Caco-2 (cell line): ENCODE measurements around the gene VTI1A. TPM values are rescaled to one million over a fixed set of nuclear protein-coding genes. Genes with fewer than 3 reads are reported as not detected.

Experiments
- BruUV-seq: library from RNA; stranded (reverse); fragments of 400-500 nt; replicated peaks from 2 replicates; lab custom pipeline; 2021; lab: Mats Ljungman, UMichigan
- CTCF ChIA-PET: fragments of 300-600 bp; sonication (Branson Sonifier 250); formaldehyde crosslinking; loops from one replicate; lab custom pipeline; 2022; ENCODE audit warnings: antibody characterized with exemption; lab: Charles Lee
- POLR2A ChIA-PET: fragments of 300-600 bp; sonication (Branson Sonifier 250); formaldehyde crosslinking; loops from one replicate; lab custom pipeline; 2022; ENCODE audit warnings: antibody characterized with exemption; lab: Charles Lee
- DNase-seq, 2 experiments: peaks; one replicate each; pipeline versions ENCODE4 v3.0.0 to v3.0.0-alpha.2; 2020 to 2022
- H3K27me3 ChIP-seq: replicated peaks from 2 replicates; pipeline ENCODE4 v1.6.0; 2011; ENCODE audit warnings: low read length; ENCODE audit not compliant: control insufficient read depth, insufficient read depth
- H3K36me3 ChIP-seq: 2 replicates; pipeline ENCODE4 v1.5.1; 2011; ENCODE audit warnings: low read length; ENCODE audit not compliant: control insufficient read depth, insufficient read depth
- H3K4me1 ChIP-seq: fragments of 250-450 bp; sonication (Bioruptor Pico); 2 replicates; pipeline ENCODE4 v1.5.1; 2020; ENCODE audit warnings: mild to moderate bottlenecking
- H3K4me3 ChIP-seq: 2 replicates; pipeline ENCODE4 v1.5.1; 2011; ENCODE audit warnings: low read depth, mild to moderate bottlenecking, control low read depth, low read length
- H3K9me3 ChIP-seq: fragments of 250-450 bp; sonication (Bioruptor Pico); 2 replicates; pipeline ENCODE4 v1.5.1; 2020; ENCODE audit warnings: mild to moderate bottlenecking, moderate library complexity
- H3K27ac Mint-ChIP-seq: one replicate; pipeline ENCODE4 v1.8.0; 2022; ENCODE audit warnings: mixed read lengths; ENCODE audit not compliant: unreplicated experiment
- H3K27me3 Mint-ChIP-seq: one replicate; pipeline ENCODE4 v1.8.0; 2022; ENCODE audit warnings: mixed read lengths; ENCODE audit not compliant: insufficient read depth, unreplicated experiment
- H3K36me3 Mint-ChIP-seq: one replicate; pipeline ENCODE4 v1.8.0; 2022; ENCODE audit warnings: mild to moderate bottlenecking, mixed read lengths; ENCODE audit not compliant: insufficient read depth, unreplicated experiment
- H3K4me1 Mint-ChIP-seq: one replicate; pipeline ENCODE4 v1.8.0; 2022; ENCODE audit warnings: low read depth, mixed read lengths; ENCODE audit not compliant: unreplicated experiment
- H3K4me3 Mint-ChIP-seq: one replicate; pipeline ENCODE4 v1.8.0; 2022; ENCODE audit warnings: mild to moderate bottlenecking, moderate library complexity, mixed read lengths; ENCODE audit not compliant: unreplicated experiment
- H3K9me3 Mint-ChIP-seq: one replicate; pipeline ENCODE4 v1.8.0; 2022; ENCODE audit warnings: mixed read lengths; ENCODE audit not compliant: unreplicated experiment
- intact Hi-C: fragments of 100-400 bp; cut with micrococcal nuclease; formaldehyde crosslinking; loops from one replicate; pipeline ENCODE4 v1.10.0; 2022; ENCODE audit not compliant: unreplicated experiment
- total RNA-seq: library from RNA; stranded (reverse); gene quantifications from 2 replicates; pipeline ENCODE4 v1.2.3, GENCODE V29; 2022
- TF ChIP-seq, protein P1 (sequence below), 2 experiments: fragments of 200-600 bp in 1 of 2; IDR thresholded peaks; 1 replicate in 1 of 2; 2 replicates in 1 of 2; pipeline versions ENCODE4 v1.5.1 to v1.8.0; 2011 to 2022; ENCODE audit warnings: antibody characterized with exemption in 1 of 2, control low read depth in 1 of 2, inconsistent platforms in 1 of 2, low read depth in 1 of 2, low read length in 1 of 2, mild to moderate bottlenecking in 1 of 2, moderate library complexity in 1 of 2; ENCODE audit not compliant: insufficient read depth in 1 of 2, severe bottlenecking in 1 of 2, unreplicated experiment in 1 of 2

The VTI1A gene
- total RNA-seq, 1 experiment from 2014 or later, result 45.6 TPM

DNA sequence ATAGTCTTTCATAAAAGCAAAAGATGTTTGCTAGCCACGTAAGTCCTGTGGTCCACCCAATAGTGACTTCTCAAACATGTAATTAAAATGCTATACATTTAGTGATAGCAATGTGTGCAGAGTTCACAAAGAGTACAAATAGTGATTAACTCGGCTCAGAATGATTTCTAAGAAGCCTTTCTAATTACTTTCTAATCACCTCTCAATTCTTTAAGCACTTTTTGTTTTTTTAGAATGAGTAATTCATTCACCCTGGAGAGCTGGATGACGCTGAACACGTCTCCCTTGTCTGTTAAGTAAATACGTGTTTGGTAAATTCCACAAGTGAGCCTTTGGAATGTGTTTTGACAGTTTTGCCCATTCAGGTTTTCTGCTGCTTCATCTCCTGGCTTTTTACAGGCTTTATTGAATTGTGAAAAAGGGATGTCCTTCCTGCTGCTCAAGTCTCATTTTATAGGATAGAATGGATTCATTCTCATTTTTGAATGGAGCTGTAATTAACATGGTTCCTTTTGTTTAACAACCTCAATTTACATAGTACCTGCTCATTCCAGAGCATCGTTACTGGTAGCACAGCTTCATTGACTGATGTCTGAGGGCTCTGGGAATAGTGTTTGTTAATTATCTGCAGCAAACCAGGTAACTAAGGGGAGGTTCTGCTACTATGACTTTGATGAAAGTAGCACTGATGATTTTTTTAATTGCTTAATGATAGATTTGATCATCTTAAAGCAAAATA lies 212.1 kb downstream of the VTI1A start:
- H3K27ac Mint-ChIP-seq, result peak overlapping the region; percentile 80
- peak in 1 of 2 experiments; percentile 43 for DNase-seq
- Histone ChIP-seq H3K4me3 (no peak overlapping the region), H3K4me1 (peaks cover 14% of the 10 kb centered on the region), H3K27me3 (no peaks in the 10 kb centered on the region), H3K36me3 (no peaks in the 10 kb centered on the region; the same call in 1 of the 2 replicates), H3K9me3 (no peaks in the 10 kb centered on the region; the same call in 1 of the 2 replicates)
- intact Hi-C loops, result loop anchor here (1.0 to 5.0 kb wide), 2 partner anchors 19 to 468 kb away; no protein-coding TSS in a partner anchor
- POLR2A ChIA-PET, result no interaction called here
- peaks cover 20% of the 10 kb centered on the region for H3K4me1 Mint-ChIP-seq
- TF ChIP-seq, protein P1, sequence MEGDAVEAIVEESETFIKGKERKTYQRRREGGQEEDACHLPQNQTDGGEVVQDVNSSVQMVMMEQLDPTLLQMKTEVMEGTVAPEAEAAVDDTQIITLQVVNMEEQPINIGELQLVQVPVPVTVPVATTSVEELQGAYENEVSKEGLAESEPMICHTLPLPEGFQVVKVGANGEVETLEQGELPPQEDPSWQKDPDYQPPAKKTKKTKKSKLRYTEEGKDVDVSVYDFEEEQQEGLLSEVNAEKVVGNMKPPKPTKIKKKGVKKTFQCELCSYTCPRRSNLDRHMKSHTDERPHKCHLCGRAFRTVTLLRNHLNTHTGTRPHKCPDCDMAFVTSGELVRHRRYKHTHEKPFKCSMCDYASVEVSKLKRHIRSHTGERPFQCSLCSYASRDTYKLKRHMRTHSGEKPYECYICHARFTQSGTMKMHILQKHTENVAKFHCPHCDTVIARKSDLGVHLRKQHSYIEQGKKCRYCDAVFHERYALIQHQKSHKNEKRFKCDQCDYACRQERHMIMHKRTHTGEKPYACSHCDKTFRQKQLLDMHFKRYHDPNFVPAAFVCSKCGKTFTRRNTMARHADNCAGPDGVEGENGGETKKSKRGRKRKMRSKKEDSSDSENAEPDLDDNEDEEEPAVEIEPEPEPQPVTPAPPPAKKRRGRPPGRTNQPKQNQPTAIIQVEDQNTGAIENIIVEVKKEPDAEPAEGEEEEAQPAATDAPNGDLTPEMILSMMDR (IDR thresholded peaks at IDR 0.05; ENCODE audit: insufficient read depth in 1 of 2, low read depth in 1 of 2, low read length in 1 of 2, severe bottlenecking in 1 of 2, unreplicated experiment in 1 of 2), result no peak
- no peak overlapping the region for H3K4me3 Mint-ChIP-seq
- H3K36me3 Mint-ChIP-seq, result no peaks in the 10 kb centered on the region
- no peaks in the 10 kb centered on the region for H3K9me3 Mint-ChIP-seq
- no TSS peak for BruUV-seq
- H3K27me3 Mint-ChIP-seq, result no peaks in the 10 kb centered on the region
- CTCF ChIA-PET, result no interaction called here

DNA sequence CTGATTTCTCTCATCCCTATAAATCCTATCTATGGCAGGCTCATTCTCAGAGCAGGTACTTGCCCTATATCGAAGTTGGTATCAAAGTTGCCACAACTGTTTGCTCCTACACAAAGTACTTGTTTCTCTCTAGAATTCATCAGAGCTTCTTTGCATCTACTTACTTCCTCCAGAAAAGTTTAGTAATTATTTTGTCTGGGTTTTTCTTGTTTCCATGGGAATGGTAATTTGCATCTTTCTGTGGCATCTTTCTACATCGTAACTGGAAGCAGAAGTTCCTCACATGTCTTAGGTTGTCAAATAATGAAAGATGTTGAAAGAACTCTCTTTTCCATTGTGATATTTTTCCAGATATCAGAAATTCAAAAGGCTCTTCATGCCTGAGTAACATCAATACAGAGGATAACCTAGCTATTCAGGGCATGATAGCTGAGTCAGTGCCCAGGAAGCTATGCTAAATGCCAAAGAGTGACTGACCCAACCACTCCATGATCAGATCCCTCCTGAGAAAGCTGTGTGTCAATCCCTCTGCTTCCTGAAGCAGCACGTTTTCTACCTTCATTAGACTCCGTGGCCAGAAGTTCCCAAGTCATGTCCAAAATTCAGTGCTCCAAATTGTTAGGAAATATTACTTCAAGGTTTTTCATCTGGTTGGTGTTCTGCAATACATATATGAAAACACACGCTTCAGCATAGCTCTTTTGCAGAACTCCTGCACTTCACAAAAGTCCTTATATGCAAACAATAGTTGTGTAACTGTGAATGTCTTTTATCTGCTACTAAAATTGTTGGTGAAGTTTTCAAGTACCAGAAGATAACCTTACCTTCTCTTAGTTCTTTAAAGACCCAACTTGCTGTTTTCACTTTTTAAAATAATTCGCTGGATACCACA lies 216.5 kb downstream of the VTI1A start:
- H3K4me1 ChIP-seq, result peaks cover 10% of the 10 kb centered on the region
- no peak for DNase-seq
- Mint-ChIP-seq H3K9me3 (no peaks in the 10 kb centered on the region), H3K4me1 (peaks cover 11% of the 10 kb centered on the region), H3K27me3 (no peaks in the 10 kb centered on the region), H3K4me3 (no peak overlapping the region), H3K27ac (no peak overlapping the region), H3K36me3 (no peaks in the 10 kb centered on the region)
- POLR2A ChIA-PET, result no interaction called here
- no TSS peak for BruUV-seq
- no peaks in the 10 kb centered on the region; the same call in 1 of the 2 replicates for H3K9me3 ChIP-seq
- CTCF ChIA-PET, result no interaction called here
- TF ChIP-seq, protein P1 (IDR thresholded peaks at IDR 0.05; ENCODE audit: insufficient read depth in 1 of 2, low read depth in 1 of 2, low read length in 1 of 2, severe bottlenecking in 1 of 2, unreplicated experiment in 1 of 2), result no peak
- no peaks in the 10 kb centered on the region for H3K27me3 ChIP-seq
- intact Hi-C loops, result no loop called here
- H3K4me3 ChIP-seq, result no peak overlapping the region
- no peaks in the 10 kb centered on the region; the same call in 1 of the 2 replicates for H3K36me3 ChIP-seq

DNA sequence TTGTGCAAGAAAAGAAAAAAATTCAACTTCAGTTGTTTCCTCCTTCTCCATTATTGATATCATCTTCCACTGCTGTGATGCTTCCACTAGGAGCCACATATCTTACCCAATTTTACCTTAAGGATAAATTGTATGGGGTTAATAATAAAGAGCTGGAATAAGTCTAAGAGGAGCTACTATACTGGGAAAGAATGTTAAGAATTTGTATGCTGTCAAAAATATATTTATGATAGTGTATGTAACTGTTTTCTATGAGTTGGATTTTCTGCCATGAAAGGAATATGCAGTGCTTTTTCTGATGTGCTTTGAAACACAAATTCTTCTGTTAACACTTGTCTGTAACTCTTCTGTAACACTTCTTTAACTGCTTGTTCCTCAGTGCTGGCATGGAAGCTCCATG lies 219.1 kb downstream of the VTI1A start:
- CTCF ChIA-PET, result no interaction called here
- H3K27me3 Mint-ChIP-seq, result no peaks in the 10 kb centered on the region

More for the DNA sequence above, 219.1 kb downstream of the VTI1A start:
- no peaks in the 10 kb centered on the region; the same call in 1 of the 2 replicates for H3K9me3 ChIP-seq
- no peaks in the 10 kb centered on the region for H3K27me3 ChIP-seq
- Mint-ChIP-seq H3K27ac (no peak overlapping the region), H3K4me1 (no peaks in the 10 kb centered on the region), H3K36me3 (no peaks in the 10 kb centered on the region), H3K4me3 (no peak overlapping the region), H3K9me3 (no peaks in the 10 kb centered on the region)
- POLR2A ChIA-PET, result no interaction called here
- TF ChIP-seq, protein P1 (IDR thresholded peaks at IDR 0.05; ENCODE audit: insufficient read depth in 1 of 2, low read depth in 1 of 2, low read length in 1 of 2, severe bottlenecking in 1 of 2, unreplicated experiment in 1 of 2), result no peak
- no TSS peak for BruUV-seq
- intact Hi-C loops, result no loop called here
- H3K4me3 ChIP-seq, result no peak overlapping the region
- no peak for DNase-seq
- H3K4me1 ChIP-seq, result no peaks in the 10 kb centered on the region
- no peaks in the 10 kb centered on the region; the same call in none of the 2 replicates for H3K36me3 ChIP-seq
